Glomerular visceral epithelial cell (primary cell): Measurements from ENCODE around the gene L2HGDH.
A peak's percentile ranks its signal among the peaks of the same experiment; 100 is the strongest.
"Not testable (repeated sequence)": the region's sequence is repeated elsewhere in the genome, so short reads cannot be mapped to it uniquely, and the experiment has no call there.

ENCODE experiments used
- DNase-seq: peaks from one replicate; pipeline ENCODE4 v3.0.0-alpha.2; 2016; ENCODE audit errors: extremely low spot score

The L2HGDH gene

DNA sequence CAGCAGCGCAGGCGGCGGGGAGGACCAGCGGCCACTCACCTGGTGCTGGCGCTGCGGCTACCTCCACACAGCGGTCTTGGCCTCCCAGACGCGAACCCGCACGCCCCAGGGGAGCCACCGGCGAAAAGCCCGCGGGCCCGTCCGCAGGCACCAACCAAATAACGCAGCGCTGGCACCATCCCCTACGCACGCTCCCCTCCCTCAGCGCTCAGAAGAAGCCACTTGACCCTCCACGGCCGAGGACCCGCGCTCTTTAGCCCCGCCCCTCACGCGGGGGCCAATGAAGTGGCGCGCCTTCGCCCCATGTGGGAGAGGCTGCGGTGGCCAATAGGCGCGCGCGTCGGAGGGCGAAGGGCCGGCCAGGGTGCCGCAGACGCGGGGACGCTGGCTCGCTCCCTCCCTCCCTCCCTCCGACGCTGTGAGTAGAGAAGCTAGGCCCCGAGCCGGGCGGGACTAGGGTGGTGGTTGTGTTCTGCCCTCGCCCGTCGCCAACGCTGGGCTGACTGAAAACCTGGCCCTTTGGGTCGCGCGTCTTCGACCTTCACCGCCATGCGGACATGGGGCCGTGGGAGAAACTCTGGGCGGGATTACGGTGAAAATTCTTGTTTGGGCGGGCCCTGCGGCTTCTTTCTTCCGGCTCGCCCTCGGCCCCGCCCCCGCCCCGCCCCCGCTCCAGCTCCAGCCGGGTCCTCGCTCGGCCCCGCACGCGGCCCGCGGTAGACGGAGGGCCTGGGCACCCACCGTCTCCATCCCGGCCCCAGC is at the start of gene L2HGDH, which contains the start of gene DMAC2L:
Gene L2HGDH (minus strand): TSS at position 258 of the 762 bp plus-strand sequence. CDS start 79 bp downstream, at position 179.
Gene DMAC2L (plus strand): TSS at position 353 of the 762 bp plus-strand sequence. CDS start 9,164 bp downstream, outside the sequence.
- peak; percentile 96 for DNase-seq

GRCh38 chr14:50360851-50361250 is 48.8 kb upstream of the L2HGDH start:
- no peak for DNase-seq

DNA sequence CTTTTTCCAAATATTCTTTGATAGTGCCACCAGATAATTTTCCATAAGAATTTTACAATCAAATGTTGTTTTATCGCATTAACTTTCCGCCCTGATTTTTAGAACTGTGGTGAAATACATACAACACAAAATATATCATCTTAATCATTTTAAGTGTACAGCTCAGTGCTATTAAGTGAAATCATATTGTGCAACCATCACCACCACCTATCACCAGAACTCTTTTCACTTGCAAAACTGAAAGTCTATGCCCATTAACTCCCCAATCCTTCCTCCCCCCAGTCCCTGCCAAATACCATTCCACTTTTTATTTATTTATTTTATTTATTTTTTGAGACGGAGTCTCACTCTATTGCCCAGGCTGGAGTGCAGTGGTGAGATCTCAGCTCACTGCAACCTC is 48.1 kb upstream of the L2HGDH start:
- DNase-seq, result no peak

DNA sequence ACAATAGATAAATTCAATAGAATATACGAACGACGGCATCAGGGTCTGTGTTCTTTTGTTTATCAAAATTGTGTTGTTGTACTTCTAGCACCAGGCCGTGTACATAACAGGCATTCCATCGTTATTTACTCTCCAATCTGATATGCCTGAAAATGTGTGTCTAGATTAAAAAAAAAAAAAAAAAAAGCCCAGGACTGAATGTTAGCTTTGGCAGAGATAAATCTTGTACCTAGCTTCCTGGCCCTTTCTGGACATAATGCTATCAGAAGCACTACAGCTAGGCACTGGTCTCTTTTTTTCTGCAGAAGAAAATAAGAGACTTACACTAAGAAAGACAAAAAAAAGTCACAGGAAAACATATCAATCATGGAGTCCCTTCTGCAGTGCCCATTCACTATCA is 47.6 kb upstream of the L2HGDH start:
- no peak for DNase-seq

- no peak for DNase-seq
These were observed 45.8 kb upstream of the L2HGDH start for GRCh38 chr14:50357753-50358395.

GRCh38 chr14:50357124-50357523 is 45.1 kb upstream of the L2HGDH start:
- no peak for DNase-seq

DNA sequence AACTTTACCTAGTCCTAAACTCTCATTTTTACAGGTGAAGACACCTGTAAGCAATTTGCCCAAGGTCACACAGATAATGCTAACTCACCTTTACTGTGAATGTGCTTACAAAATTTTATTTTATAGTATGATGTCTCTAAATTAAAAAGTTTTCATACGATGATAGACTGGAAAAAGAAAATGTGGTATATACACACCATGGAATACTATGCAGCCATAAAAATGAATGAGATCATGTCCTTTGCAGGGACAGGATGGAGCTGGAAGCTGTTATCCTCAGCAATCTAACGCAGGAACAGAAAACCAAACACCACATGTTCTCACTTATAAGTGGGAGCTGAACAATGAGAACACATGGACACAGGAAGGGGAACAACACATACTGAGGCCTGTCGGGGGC is 44.3 kb upstream of the L2HGDH start:
- not testable (repeated sequence) for DNase-seq

- no peak for DNase-seq
These were observed 43.7 kb upstream of the L2HGDH start for GRCh38 chr14:50355692-50356091.

- no peak for DNase-seq
These were observed 42.5 kb upstream of the L2HGDH start for GRCh38 chr14:50354527-50354926.

DNA sequence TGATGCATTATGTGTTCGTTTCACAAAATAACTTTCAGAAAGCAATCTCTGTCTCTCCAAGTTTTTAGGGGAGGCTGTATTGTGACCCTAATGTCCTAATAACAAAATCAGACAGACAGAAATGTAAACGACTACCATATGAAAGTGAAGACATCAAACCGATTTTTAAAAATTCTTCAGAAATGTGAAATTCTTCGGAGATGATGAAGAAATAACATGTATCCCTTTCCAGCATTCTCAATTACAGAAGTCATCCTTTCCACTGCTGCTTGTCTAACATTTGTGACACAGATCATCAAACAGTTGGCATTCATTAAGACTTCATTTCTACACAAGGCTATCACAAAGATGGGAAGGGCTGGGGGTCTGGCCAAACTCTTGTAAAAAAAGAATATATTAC is 41.1 kb upstream of the L2HGDH start:
- DNase-seq, result no peak

- DNase-seq, result no peak
These were observed 40.6 kb upstream of the L2HGDH start for GRCh38 chr14:50352584-50352983.

DNA sequence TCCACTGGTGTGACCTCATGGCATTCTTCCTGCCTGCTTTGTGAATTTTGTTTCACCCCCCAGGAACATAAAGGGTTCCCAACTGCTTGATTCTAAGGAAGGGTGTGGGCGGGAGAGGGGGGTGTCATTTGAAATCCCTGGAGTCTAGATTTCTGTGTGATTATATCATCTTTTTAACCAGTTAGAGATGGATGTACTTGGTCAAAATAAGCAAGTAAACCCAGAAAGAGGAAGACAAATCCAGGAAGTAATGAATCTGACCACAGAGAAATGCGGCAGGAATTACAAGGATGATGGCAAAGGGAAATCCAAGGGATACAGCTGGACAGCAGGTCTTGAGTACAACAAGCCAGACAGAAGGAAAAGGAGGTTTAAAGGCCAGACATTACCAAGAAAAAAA is 38.9 kb upstream of the L2HGDH start:
- DNase-seq, result peak; percentile 60

- no peak for DNase-seq
These were observed 36.9 kb upstream of the L2HGDH start for GRCh38 chr14:50348933-50349332.

DNA sequence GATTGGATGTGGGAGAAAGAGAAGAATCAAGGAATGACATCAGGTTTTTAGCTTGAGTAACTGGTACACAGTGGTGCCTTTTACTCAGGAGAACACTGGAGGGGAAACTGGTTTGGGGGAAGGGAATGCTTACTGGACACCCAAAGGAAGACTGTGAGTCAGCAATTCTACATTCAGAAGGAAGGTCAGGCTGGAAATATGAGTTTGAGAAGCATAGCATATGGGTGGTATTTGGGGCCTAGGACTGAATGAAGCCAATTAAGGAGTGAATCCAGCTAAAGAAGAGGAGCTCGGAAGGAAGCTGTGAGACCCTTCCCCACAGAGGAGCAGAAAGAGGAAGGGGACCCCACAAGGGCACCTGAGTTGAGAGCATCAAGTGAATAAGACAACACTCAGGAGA is 35.5 kb upstream of the L2HGDH start:
- no peak for DNase-seq

GRCh38 chr14:50345846-50346422 is 33.9 kb upstream of the L2HGDH start:
- DNase-seq, result no peak

DNA sequence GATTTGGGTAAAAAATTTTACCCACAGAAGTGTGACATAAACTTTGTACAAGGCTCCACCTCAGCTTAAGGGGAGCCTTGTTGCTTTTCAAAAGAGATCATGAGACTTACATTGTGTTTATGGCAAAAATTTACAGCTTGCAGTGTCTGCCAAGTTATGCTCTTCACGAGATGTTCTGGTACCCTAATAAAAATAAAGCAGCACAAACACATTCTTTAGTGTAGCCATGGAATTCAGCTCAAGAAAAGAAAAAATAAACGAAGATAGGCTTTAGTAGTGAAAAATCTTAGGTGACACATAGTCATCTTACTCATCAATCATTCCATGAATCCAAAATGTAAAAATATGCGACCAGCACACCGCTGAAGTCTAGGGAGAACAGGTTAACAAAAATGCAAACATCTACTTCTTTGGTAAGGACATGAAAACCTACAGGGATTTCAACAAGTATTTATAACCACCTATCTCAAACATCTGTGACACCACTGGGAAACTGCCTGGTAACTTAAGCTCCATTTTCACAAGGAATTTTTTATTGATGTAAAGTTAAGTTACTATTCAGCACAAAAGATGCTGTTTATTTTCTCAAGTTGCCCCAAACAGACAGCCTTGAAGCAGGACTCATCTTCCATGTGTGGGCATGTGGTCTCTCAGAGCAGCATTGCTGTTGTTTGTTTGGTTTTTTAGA is 33.0 kb upstream of the L2HGDH start:
- DNase-seq, result no peak

- peak; percentile 74 for DNase-seq
These were observed 32.2 kb upstream of the L2HGDH start for GRCh38 chr14:50344116-50344775.

GRCh38 chr14:50343434-50343833 is 31.4 kb upstream of the L2HGDH start:
- DNase-seq, result no peak

DNA sequence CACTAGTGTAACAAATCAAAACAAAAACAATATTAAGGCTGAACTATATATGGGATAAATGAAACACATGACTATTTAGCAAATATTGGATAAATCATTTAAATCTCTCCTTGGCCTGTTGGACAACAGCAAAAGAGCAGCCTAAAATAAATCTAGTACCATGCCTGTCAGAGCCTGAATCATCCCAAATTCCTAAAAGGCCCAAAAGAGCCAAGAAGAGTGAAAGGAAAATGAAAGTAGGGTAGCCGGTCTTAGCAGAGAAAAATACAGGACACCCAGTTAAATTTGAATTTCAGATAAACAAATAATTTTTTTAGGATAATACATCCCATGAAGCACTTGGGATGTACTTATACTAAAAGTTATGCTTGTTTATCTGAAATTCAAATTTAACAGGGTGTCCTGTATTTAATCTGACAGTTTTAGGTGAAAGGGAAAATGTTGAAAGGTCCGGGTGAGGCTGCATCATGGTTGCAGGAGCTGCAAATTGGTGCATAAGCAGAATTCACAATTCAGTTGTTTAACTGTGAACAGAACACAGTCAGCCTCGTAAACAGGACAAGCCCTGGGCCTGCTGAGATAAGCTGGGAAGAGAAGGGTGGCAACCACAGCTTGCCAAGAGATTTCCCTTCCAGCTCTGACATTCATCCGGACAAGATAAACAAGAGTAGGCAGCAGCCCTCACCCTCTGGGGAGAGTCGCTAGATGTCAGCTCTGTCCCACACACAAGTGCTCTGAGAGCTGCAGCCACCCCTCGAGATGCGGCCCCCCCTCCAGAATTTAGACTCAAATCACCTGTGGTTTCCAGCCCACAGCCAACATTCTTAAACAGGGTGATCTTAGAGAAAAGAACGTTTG is 30.4 kb upstream of the L2HGDH start:
- peak; percentile 89 for DNase-seq

GRCh38 chr14:50340963-50341362 is 28.9 kb upstream of the L2HGDH start:
- DNase-seq, result no peak

DNA sequence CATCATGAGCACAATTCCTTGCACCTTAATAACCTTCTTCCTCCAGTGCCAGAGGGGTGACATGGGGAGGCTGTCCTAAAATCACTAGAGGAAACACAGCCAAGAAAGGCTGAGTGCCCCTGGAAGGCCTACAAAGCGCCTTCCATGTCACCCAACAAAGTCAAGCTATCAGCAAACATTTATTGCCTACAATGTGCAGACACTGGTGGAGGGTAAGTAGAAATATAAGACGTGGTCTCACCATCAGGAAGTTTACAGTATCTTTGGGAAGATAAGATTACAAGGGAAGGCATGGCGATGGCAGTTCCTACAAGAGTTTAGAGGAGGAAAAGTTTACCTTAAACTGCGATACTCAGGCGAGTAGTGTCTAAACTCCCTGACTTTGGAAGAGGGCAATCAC is 28.0 kb upstream of the L2HGDH start:
- no peak for DNase-seq
